ENCODE results near the gene PKHD1.

PKHD1 gene

DNA sequence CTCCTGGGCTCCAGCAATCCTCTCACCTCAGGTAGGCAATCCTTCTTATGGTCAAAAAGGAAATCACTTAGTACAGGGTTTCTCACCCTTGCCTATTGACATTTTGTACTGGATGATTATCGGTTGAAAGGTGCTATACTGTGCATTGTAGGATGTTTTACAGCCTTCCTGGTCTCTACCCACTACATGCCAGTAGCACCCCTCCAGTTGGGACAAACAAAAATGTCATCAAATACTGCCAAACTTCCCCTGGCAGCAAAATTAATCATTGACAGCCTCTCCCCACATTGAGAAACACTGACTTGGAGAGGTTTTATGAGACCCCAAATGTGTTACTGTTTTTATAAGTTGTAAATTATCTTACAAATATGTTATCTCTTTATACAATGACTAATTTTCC is 368.1 kb downstream of the PKHD1 start:
- TF ChIP-seq, protein P1, sequence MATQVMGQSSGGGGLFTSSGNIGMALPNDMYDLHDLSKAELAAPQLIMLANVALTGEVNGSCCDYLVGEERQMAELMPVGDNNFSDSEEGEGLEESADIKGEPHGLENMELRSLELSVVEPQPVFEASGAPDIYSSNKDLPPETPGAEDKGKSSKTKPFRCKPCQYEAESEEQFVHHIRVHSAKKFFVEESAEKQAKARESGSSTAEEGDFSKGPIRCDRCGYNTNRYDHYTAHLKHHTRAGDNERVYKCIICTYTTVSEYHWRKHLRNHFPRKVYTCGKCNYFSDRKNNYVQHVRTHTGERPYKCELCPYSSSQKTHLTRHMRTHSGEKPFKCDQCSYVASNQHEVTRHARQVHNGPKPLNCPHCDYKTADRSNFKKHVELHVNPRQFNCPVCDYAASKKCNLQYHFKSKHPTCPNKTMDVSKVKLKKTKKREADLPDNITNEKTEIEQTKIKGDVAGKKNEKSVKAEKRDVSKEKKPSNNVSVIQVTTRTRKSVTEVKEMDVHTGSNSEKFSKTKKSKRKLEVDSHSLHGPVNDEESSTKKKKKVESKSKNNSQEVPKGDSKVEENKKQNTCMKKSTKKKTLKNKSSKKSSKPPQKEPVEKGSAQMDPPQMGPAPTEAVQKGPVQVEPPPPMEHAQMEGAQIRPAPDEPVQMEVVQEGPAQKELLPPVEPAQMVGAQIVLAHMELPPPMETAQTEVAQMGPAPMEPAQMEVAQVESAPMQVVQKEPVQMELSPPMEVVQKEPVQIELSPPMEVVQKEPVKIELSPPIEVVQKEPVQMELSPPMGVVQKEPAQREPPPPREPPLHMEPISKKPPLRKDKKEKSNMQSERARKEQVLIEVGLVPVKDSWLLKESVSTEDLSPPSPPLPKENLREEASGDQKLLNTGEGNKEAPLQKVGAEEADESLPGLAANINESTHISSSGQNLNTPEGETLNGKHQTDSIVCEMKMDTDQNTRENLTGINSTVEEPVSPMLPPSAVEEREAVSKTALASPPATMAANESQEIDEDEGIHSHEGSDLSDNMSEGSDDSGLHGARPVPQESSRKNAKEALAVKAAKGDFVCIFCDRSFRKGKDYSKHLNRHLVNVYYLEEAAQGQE (IDR thresholded peaks at IDR 0.05; ENCODE audit: insufficient read depth in 1 of 2, low read depth in 2 of 2, low read length in 2 of 2): no peak
- no peak for TF ChIP-seq FOXP2 (optimal IDR thresholded peaks at IDR 0.05; ENCODE audit: borderline replicate concordance, extremely low read depth, extremely low read length, insufficient read depth)
- TF ChIP-seq TAF1 (IDR thresholded peaks at IDR 0.05; ENCODE audit: borderline replicate concordance, insufficient read depth, low read length): no peak
- TF ChIP-seq POLR2AphosphoS5 (IDR thresholded peaks at IDR 0.05; ENCODE audit: low read depth, low read length): no peak
- TF ChIP-seq SIN3A (IDR thresholded peaks at IDR 0.05; ENCODE audit: borderline replicate concordance, insufficient read depth, low read length): no peak

DNA sequence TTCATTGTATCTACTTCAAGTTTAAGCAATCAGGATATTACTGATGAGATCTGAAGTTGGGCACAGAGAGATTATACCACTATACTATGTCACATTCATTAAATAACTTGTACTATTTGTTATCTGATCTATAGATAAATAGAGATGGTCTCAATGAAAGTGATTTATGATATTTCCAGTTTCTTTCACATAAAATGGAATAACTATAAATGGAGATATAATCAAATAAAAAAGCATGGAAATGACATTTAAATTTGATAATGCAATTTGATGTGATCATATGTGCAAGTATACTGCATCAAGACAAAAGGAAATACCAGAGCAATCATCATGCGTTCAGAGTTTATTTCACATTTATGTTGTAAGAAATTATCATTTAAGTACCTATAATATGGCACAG is 368.9 kb downstream of the PKHD1 start:
- TF ChIP-seq, protein P1 (IDR thresholded peaks at IDR 0.05; ENCODE audit: insufficient read depth in 1 of 2, low read depth in 2 of 2, low read length in 2 of 2): no peak
- no peak for TF ChIP-seq FOXP2 (optimal IDR thresholded peaks at IDR 0.05; ENCODE audit: borderline replicate concordance, extremely low read depth, extremely low read length, insufficient read depth)
- TF ChIP-seq TAF1 (IDR thresholded peaks at IDR 0.05; ENCODE audit: borderline replicate concordance, insufficient read depth, low read length): no peak
- no peak for TF ChIP-seq SIN3A (IDR thresholded peaks at IDR 0.05; ENCODE audit: borderline replicate concordance, insufficient read depth, low read length)

DNA sequence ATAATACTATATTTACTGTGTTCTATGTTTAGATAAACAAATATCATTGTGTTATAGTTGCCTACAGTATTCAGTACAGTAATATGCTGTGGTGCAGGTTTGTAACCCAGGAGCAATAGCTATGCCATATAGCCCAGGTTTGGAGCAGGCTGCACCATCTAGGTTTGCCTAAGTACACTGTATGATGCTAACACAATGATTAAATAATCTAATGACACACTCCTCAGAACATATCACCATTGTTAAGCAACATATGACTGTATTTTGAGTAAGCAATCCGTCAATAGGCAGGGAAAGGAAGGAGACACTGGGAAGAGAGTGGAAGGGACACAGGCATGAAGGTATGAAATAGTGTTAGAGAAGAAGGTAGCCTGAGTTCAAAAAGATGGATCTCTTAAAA is 369.9 kb downstream of the PKHD1 start:
- no peak for TF ChIP-seq TAF1 (IDR thresholded peaks at IDR 0.05; ENCODE audit: borderline replicate concordance, insufficient read depth, low read length)
- TF ChIP-seq SIN3A (IDR thresholded peaks at IDR 0.05; ENCODE audit: borderline replicate concordance, insufficient read depth, low read length): no peak
- no peak for TF ChIP-seq POLR2AphosphoS5 (IDR thresholded peaks at IDR 0.05; ENCODE audit: low read depth, low read length)
- TF ChIP-seq FOXP2 (optimal IDR thresholded peaks at IDR 0.05; ENCODE audit: borderline replicate concordance, extremely low read depth, extremely low read length, insufficient read depth): no peak
- TF ChIP-seq, protein P1 (IDR thresholded peaks at IDR 0.05; ENCODE audit: insufficient read depth in 1 of 2, low read depth in 2 of 2, low read length in 2 of 2): no peak

DNA sequence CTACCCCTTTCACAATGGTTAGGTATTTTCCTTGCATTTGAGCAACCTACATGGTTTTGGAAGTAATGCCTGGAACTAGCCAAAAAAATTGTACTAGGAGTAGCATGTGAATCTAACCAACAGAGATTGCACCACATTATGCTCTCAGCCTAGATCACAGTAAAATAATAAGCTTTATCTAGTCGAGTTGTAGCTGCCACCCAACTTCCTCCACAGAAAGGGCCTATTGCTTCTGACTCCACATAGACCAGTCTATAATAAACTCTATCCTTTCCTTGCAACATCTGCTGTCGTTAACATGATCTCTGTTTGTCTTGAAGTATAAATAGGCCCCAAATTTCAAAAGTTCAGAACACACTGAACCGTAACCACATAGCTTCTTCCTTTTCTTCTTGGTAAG is 375.5 kb downstream of the PKHD1 start:
- TF ChIP-seq TAF1 (IDR thresholded peaks at IDR 0.05; ENCODE audit: borderline replicate concordance, insufficient read depth, low read length) (no peak), FOXP2 (optimal IDR thresholded peaks at IDR 0.05; ENCODE audit: borderline replicate concordance, extremely low read depth, extremely low read length, insufficient read depth) (no peak), POLR2AphosphoS5 (IDR thresholded peaks at IDR 0.05; ENCODE audit: low read depth, low read length) (no peak), SIN3A (IDR thresholded peaks at IDR 0.05; ENCODE audit: borderline replicate concordance, insufficient read depth, low read length) (no peak)
- TF ChIP-seq, protein P1 (IDR thresholded peaks at IDR 0.05; ENCODE audit: insufficient read depth in 1 of 2, low read depth in 2 of 2, low read length in 2 of 2): no peak

DNA sequence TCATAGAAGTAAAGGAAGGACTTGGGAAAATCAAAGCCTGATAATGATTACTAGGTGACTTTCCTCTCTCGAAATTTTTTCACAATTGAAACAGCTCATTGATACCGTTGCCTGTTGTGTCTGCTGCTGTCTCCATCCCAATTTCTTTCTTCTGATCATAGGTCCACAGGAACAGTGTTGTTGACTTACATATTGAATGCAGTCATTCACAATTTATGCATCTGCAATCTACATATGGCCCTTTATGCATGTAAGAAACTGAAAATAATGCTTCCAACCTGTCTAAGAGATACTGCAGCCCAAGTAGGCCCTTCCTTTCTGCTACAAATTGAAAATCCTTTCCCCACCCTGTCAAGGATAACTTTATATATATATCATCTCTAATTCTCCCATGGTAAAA is 381.3 kb downstream of the PKHD1 start:
- TF ChIP-seq SIN3A (IDR thresholded peaks at IDR 0.05; ENCODE audit: borderline replicate concordance, insufficient read depth, low read length) (no peak), TAF1 (IDR thresholded peaks at IDR 0.05; ENCODE audit: borderline replicate concordance, insufficient read depth, low read length) (no peak), FOXP2 (optimal IDR thresholded peaks at IDR 0.05; ENCODE audit: borderline replicate concordance, extremely low read depth, extremely low read length, insufficient read depth) (no peak), POLR2AphosphoS5 (IDR thresholded peaks at IDR 0.05; ENCODE audit: low read depth, low read length) (no peak)
- TF ChIP-seq, protein P1 (IDR thresholded peaks at IDR 0.05; ENCODE audit: insufficient read depth in 1 of 2, low read depth in 2 of 2, low read length in 2 of 2): no peak
